ENCODE data around the gene FAM187B.
"Not testable (repeated sequence)": the region's sequence is repeated elsewhere in the genome, so short reads cannot be mapped to it uniquely, and the experiment has no call there.

FAM187B gene

GRCh38 chr19:35240327-35240726 lies 11.8 kb upstream of the FAM187B start:
- POLR2A ChIA-PET: no interaction called here
- H3K4me3 ChIP-seq (ENCODE audit: low read depth, low read length): no peak overlapping the region
- CTCF ChIA-PET: no interaction called here

GRCh38 chr19:35239597-35239996 lies 11.1 kb upstream of the FAM187B start:
- CTCF ChIA-PET; DNase-seq (ENCODE audit: low read depth, low spot score); H3K4me3 ChIP-seq (ENCODE audit: low read depth, low read length); POLR2A ChIA-PET: not testable (repeated sequence)

More at GRCh38 chr19:35240327-35240726, 11.8 kb upstream of the FAM187B start:
- DNase-seq (ENCODE audit: low read depth, low spot score): no peak
- TF ChIP-seq CTCF (IDR thresholded peaks at IDR 0.05; ENCODE audit: insufficient read depth, low read length, missing control alignments): no peak

- TF ChIP-seq CTCF (IDR thresholded peaks at IDR 0.05; ENCODE audit: insufficient read depth, low read length, missing control alignments): no peak
- POLR2A ChIA-PET: no interaction called here
- no peak for DNase-seq (ENCODE audit: low read depth, low spot score)
- CTCF ChIA-PET: no interaction called here
- H3K4me3 ChIP-seq (ENCODE audit: low read depth, low read length): no peak overlapping the region
Measured at GRCh38 chr19:35236638-35237400, 8.3 kb upstream of the FAM187B start.

- ChIA-PET CTCF (interaction anchor here (0.5 kb wide), 1 partner anchor 162 kb away, joined by 3 read pairs; no protein-coding TSS in a partner anchor), POLR2A (interaction anchor here (0.6 kb wide), 1 partner anchor 272 kb away, joined by 3 read pairs; no protein-coding TSS in a partner anchor)
- no peak for DNase-seq (ENCODE audit: low read depth, low spot score)
- TF ChIP-seq CTCF (IDR thresholded peaks at IDR 0.05; ENCODE audit: insufficient read depth, low read length, missing control alignments): no peak
- H3K4me3 ChIP-seq (ENCODE audit: low read depth, low read length): no peak overlapping the region
Measured at GRCh38 chr19:35232912-35233311, 4.4 kb upstream of the FAM187B start.

- H3K4me3 ChIP-seq (ENCODE audit: low read depth, low read length): no peak overlapping the region
- no peak for TF ChIP-seq CTCF (IDR thresholded peaks at IDR 0.05; ENCODE audit: insufficient read depth, low read length, missing control alignments)
- DNase-seq (ENCODE audit: low read depth, low spot score): no peak
- ChIA-PET CTCF (no interaction called here), POLR2A (interaction anchor here (0.6 kb wide), 1 partner anchor 273 kb away, joined by 3 read pairs; no protein-coding TSS in a partner anchor)
Measured at GRCh38 chr19:35231956-35232645, 3.6 kb upstream of the FAM187B start.

GRCh38 chr19:35229601-35230000 lies 1.1 kb upstream of the FAM187B start:
- ChIA-PET CTCF (no interaction called here), POLR2A (no interaction called here)
- no peak overlapping the region for H3K4me3 ChIP-seq (ENCODE audit: low read depth, low read length)
- no peak for TF ChIP-seq CTCF (IDR thresholded peaks at IDR 0.05; ENCODE audit: insufficient read depth, low read length, missing control alignments)
- no peak for DNase-seq (ENCODE audit: low read depth, low spot score)
